CD4-positive, alpha-beta T cell treated with Interleukin-6 for 4 hours (primary cell): Measurements from ENCODE around the gene CDC42EP3.

Experiments used
- DNase-seq: peaks from one replicate; pipeline ENCODE4 v3.0.0-alpha.2; 2020; ENCODE audit warnings: mixed read lengths

The CDC42EP3 gene

DNA sequence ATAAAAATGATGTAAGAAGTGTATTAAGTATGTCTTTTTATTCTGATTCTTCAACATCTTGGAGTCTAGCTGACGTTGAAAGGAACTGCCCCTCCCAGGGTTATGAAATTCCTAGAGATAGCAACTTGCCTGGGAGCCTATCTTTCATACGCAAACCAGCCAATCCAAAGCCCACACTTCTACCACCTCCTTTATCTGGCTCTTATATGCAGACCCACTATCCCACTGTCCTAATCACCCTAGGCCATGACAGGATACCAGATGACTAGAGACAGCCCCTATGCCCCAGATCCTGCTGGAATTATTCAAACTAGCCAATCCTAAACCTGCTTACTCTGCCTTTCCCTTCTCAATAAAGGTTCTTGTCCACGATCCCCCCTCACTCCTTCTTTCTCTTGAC lies 11.8 kb upstream of the CDC42EP3 start:
- no peak for DNase-seq

DNA sequence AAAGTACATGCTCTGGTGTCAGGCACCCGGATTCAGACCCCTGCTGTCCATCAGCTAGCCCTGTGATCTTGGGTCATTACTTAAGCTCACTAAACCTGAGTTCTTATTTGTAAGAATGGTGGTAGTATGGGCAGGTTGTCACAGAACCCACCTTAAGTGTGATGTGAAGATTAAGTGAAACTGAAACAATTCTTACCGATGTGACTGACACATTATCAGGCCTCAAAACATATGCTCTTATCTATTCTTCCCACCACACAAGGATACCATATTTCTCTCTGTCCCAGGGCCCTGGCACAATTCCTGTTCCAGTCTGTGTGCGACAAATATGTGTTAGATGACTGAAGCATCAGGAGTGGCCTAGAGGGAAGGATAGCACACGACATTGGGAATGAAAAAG lies 11.0 kb upstream of the CDC42EP3 start:
- DNase-seq: no peak

GRCh38 chr2:37681587-37681986 lies 10.1 kb upstream of the CDC42EP3 start:
- no peak for DNase-seq

- no peak for DNase-seq
Measured at GRCh38 chr2:37679072-37679695, 7.7 kb upstream of the CDC42EP3 start.

GRCh38 chr2:37676274-37676673 lies 4.8 kb upstream of the CDC42EP3 start:
- no peak for DNase-seq

DNA sequence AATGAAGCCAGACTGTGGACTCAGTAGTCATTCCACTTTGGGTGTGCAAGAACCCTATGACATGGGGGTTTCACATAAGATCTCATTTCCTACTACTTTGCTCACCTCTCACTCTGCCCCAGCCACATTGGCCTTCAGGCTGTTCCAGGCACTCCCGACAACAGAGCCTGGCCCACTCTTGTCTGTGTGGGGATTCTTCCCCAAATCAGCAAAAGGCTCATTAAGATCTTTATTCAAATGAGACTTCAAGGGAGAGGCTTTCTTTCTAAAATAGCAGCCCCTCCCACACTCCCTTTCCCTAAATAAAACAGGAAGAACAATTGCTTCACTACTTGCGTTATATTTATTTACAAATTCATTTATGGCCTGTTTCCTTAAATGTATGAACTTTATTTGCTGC lies 3.5 kb upstream of the CDC42EP3 start:
- no peak for DNase-seq

GRCh38 chr2:37672870-37673184 lies 1.4 kb upstream of the CDC42EP3 start:
- no peak for DNase-seq

GRCh38 chr2:37672104-37672869 lies 845 bp upstream of the CDC42EP3 start:
- peak; percentile 64 for DNase-seq

GRCh38 chr2:37671816-37672103 lies 318 bp upstream of the CDC42EP3 start:
- no peak for DNase-seq

- no peak for DNase-seq
Measured at GRCh38 chr2:37670378-37671008, 949 bp downstream of the CDC42EP3 start.

DNA sequence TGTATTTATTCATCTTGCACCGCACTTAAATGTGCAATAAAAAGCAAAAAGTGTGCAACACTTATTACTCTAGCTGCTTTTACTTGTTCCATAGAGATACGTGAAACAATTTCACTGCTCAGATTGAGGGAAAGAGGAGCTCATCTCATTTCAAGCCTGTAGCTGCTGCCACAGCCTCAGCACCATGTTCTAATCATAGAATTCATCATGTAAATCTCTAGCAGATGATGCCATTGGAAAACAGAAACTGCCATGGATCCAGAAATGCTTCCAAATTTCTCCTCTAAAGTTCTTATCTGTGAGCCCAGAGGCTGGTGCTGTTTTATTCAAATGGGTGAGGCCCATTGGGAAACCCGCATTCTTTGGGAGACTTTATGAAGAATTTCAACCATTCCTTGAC lies 2.0 kb downstream of the CDC42EP3 start:
- DNase-seq: no peak

DNA sequence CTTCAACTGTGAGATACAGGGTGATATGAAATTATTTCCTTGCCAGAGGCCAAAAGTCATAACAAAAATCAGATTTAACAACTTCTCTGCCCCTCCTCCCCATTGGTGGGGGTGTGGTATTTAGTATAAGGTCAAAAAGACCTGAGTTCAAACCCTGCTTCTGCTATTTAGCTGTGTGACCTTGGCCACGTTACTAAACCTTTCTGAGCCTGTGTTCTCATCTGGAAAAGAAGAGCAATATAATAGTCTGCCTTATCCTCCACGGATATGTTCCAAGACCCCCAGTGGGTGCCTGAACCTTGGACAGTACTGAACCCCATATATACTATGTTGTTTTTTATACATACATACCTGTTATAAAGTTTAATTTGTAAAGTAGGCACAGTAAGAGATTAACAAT lies 3.7 kb downstream of the CDC42EP3 start:
- no peak for DNase-seq

- DNase-seq: no peak
Measured at GRCh38 chr2:37666772-37667171, 4.7 kb downstream of the CDC42EP3 start.

GRCh38 chr2:37665604-37666362 lies 5.7 kb downstream of the CDC42EP3 start:
- no peak for DNase-seq

- DNase-seq: no peak
Measured at GRCh38 chr2:37665043-37665442, 6.4 kb downstream of the CDC42EP3 start.

GRCh38 chr2:37664231-37664643 lies 7.2 kb downstream of the CDC42EP3 start:
- no peak for DNase-seq

DNA sequence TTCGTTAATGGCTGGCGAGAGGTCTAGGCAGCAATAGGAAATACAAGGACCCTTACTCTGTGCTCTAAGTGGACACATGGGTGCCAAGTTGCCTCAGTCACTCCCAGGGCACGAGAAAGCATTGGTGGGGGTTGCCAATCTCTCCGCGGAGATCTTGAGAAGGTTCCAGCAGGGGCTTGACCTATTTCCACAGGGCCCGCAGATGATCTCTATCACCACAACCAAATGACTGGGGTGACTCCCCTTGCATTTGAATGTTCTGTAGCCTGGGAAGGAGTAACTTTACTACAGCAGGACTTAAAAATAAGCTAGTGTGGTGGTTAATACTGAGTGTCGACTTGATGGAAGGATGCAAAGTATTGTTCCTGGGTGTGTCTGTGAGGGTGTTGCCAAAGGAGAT lies 8.1 kb downstream of the CDC42EP3 start:
- DNase-seq: no peak

- DNase-seq: no peak
Measured at GRCh38 chr2:37659723-37660122, 11.7 kb downstream of the CDC42EP3 start.

DNA sequence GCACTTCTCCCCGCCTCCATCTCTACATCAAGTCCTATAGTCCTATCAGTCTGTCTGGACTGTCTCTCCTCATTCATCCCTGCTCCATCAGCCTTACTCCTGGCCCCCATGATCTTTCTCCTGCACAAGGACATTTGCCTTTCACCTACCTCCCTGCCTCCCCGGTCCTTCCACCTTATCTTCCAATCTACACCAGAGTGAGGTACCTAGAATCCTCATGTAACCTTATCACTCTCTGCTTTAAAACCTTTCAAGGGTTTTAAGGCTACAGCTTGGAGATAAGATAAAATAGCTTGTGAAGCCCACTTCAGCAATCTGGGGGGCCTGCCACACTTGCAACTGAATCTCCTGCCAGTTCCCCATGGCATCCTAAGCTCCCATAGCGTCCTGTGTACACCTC lies 12.8 kb downstream of the CDC42EP3 start:
- no peak for DNase-seq

- no peak for DNase-seq
Measured at GRCh38 chr2:37657471-37657870, 14.0 kb downstream of the CDC42EP3 start.

DNA sequence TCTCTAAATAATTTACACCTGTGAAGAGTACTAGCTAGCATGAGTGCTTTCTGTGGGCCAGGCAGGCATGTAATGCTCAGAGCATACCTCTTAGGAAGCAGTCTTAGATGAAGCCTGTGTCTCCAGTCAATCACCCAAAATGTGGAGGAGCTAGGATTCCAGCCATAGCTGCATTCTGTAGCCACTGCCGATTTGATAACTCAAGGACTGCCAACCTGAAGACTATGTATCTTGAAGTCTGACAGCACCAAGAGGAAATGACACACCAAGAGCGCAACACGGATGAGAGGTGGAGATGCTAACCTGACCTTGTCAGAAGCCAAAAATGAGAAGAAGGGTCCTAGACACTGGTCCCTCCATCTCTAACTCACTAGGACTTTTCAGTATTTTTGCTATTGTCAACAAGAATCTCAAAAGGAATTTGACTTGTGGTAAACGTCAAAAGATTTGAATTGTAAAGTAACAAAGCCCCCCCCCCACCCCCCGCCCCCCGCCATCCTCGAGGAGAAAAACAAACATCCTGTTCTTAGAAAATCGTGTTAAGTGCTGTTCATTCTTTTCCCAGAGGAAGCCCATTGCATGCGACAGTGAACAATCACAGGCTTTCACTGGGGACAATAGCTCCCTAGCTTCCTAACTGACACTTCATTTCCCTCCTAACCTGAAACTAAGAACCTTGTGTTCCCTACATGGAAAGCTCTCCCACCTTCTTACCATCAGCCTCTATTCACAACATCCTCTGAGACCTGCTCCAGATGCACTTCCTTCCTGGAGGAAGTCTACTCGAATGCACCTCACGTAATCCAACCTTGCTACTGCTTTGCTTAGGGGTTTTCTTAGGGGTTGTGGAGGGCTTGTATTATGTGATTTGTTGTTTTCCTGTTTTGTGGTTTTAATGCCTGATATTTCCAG lies 14.7 kb downstream of the CDC42EP3 start:
- peak; percentile 47 for DNase-seq

DNA sequence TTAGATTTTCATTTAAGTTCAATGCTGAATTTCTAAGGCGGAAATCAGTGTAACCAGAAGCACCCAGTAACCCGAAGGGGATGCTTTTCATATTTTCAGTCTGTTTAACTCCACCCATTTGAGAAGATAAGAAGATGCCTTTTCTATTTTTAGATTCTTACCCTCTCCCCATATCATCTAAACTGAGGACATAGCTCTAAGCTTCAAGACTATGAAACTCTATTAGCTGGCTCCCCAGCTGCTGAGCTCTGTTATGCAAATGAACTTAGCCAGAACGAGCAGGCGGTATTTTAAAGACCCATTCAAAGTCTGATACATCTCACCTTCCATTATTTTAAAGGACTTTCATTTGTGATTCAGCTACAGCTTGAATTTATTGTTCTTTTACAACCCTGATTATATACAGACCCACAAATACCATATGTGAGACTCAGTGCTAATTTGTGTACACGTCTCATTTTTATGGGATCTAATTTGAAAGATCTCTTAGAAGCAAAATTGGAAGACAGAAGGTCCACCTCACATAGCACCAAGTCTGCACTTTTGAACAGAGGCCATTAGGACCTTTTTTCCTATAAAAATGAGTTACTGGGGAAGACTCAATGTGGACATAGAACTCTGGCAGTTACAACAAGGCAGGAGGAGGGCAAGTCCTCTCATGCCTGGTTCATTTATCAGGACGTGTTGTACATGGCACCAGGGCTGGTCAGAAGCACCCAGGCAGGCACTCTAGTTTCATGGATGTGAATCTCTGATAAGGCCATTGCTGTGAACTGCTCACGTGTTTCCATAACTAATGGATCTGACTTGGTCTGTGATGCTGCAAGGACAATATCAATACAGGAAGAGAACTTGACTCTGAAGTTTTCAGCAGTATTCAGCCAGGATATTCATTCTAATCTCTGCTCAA lies 16.3 kb downstream of the CDC42EP3 start:
- no peak for DNase-seq
